H1 (cell line): ENCODE data around the gene CA10.

Experiments
- CHD1 ChIP-seq: IDR thresholded peaks from 2 replicates; pipeline ENCODE4 v1.6.1; 2012; ENCODE audit warnings: low read depth, low read length, improper control_type of control experiment
- CREB1 ChIP-seq: IDR thresholded peaks from 2 replicates; pipeline ENCODE4 v1.6.1; 2012; ENCODE audit warnings: inconsistent platforms
- EP300 ChIP-seq, 2 experiments: IDR thresholded peaks; 1 replicate in 1 of 2; 2 replicates in 1 of 2; pipeline ENCODE4 v1.6.1; 2011 to 2012; ENCODE audit warnings: low read depth in 2 of 2, low read length in 2 of 2, mild to moderate bottlenecking in 2 of 2, borderline replicate concordance in 1 of 2, inconsistent platforms in 1 of 2, moderate library complexity in 1 of 2
- HDAC6 ChIP-seq: IDR thresholded peaks from one replicate; pipeline ENCODE4 v1.7.1; 2012; ENCODE audit warnings: low read depth, mild to moderate bottlenecking, inconsistent platforms, low read length, moderate library complexity
- POLR2A ChIP-seq, 2 experiments: IDR thresholded peaks; 1 replicate in 1 of 2; 2 replicates in 1 of 2; pipeline ENCODE4 v1.6.1; 2011; ENCODE audit warnings: low read depth in 2 of 2, low read length in 2 of 2, mild to moderate bottlenecking in 2 of 2; ENCODE audit errors: control extremely low read depth in 1 of 2
- POLR2AphosphoS5 ChIP-seq: IDR thresholded peaks from 2 replicates; pipeline ENCODE4 v1.6.1; 2011; ENCODE audit warnings: low read depth, low read length
- RFX5 ChIP-seq: IDR thresholded peaks from 2 replicates; pipeline ENCODE4 v1.6.1; 2011; ENCODE audit warnings: low read depth, low read length, improper control_type of control experiment, borderline replicate concordance
- SIRT6 ChIP-seq: IDR thresholded peaks from one replicate; pipeline ENCODE4 v1.7.1; 2012; ENCODE audit warnings: low read length, inconsistent platforms
- SIX5 ChIP-seq: IDR thresholded peaks from 2 replicates; pipeline ENCODE4 v1.6.1; 2011; ENCODE audit warnings: mild to moderate bottlenecking, low read depth, low read length
- SUZ12 ChIP-seq: fragments of 200-600 bp; sonication (generic); IDR thresholded peaks from 2 replicates; pipeline ENCODE4 v1.6.1; 2012; ENCODE audit warnings: mild to moderate bottlenecking, inconsistent platforms, low read length, moderate library complexity, mixed read lengths
- TF ChIP-seq, protein P1 (sequence below), 3 experiments: IDR thresholded peaks; 1 replicate in 2 of 3; 2 replicates in 1 of 3; pipeline versions ENCODE4 v1.5.1 to v1.6.1; 2011; ENCODE audit warnings: low read length in 3 of 3, mild to moderate bottlenecking in 3 of 3, inconsistent platforms in 2 of 3, low read depth in 1 of 3, moderate library complexity in 1 of 3; ENCODE audit not compliant: insufficient read depth in 1 of 3; ENCODE audit errors: control extremely low read depth in 1 of 3
- TF ChIP-seq, protein P2 (sequence below): IDR thresholded peaks from 2 replicates; pipeline ENCODE4 v1.6.1; 2012; ENCODE audit warnings: inconsistent platforms

DNA sequence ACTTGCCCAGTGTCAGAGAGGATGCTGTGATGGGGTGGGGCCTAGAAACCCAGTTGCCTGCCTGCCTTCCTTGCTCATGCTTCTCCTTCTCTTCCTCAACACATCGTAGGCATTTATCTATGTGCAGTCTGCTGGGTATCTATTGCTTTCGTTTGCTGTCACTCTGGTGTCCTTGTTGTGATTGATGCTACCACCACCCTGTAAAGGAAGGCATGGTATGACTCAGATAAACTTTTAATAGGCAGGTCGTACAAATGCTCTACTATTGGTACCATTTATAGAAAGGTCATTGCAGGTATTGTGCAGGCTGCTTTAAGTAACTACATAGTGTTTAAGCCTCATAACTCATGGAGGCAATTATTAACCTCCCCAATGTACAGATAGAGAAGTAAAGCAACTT lies 529.3 kb downstream of the CA10 start:
- TF ChIP-seq, protein P1, sequence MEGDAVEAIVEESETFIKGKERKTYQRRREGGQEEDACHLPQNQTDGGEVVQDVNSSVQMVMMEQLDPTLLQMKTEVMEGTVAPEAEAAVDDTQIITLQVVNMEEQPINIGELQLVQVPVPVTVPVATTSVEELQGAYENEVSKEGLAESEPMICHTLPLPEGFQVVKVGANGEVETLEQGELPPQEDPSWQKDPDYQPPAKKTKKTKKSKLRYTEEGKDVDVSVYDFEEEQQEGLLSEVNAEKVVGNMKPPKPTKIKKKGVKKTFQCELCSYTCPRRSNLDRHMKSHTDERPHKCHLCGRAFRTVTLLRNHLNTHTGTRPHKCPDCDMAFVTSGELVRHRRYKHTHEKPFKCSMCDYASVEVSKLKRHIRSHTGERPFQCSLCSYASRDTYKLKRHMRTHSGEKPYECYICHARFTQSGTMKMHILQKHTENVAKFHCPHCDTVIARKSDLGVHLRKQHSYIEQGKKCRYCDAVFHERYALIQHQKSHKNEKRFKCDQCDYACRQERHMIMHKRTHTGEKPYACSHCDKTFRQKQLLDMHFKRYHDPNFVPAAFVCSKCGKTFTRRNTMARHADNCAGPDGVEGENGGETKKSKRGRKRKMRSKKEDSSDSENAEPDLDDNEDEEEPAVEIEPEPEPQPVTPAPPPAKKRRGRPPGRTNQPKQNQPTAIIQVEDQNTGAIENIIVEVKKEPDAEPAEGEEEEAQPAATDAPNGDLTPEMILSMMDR (IDR thresholded peaks at IDR 0.05; ENCODE audit: control extremely low read depth in 1 of 3, insufficient read depth in 1 of 3, low read depth in 1 of 3, low read length in 3 of 3) = no peak
- no peak for TF ChIP-seq CHD1
- TF ChIP-seq POLR2A (IDR thresholded peaks at IDR 0.05; ENCODE audit: control extremely low read depth in 1 of 2, low read depth in 2 of 2, low read length in 2 of 2) = no peak
- TF ChIP-seq CREB1 = no peak
- no peak for TF ChIP-seq SIX5
- no peak for TF ChIP-seq RFX5
- no peak for TF ChIP-seq SIRT6
- TF ChIP-seq, protein P2, sequence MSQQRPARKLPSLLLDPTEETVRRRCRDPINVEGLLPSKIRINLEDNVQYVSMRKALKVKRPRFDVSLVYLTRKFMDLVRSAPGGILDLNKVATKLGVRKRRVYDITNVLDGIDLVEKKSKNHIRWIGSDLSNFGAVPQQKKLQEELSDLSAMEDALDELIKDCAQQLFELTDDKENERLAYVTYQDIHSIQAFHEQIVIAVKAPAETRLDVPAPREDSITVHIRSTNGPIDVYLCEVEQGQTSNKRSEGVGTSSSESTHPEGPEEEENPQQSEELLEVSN = no peak
- TF ChIP-seq POLR2AphosphoS5 = no peak
- TF ChIP-seq EP300 (IDR thresholded peaks at IDR 0.05; ENCODE audit: borderline replicate concordance in 1 of 2, low read depth in 2 of 2, low read length in 2 of 2) = no peak
- no peak for TF ChIP-seq SUZ12
- TF ChIP-seq HDAC6 = no peak
